Measurements from ENCODE around the gene AP1S2. TPM values are rescaled to one million over a fixed set of nuclear protein-coding genes. Genes with fewer than 3 reads are reported as not detected.

The AP1S2 gene
- total and polyA plus RNA-seq, 2 of the 13 experiments (the other 11 are each of a cell fraction or from before 2014, with no cell fraction given) = 10.1 to 18.8 TPM

DNA sequence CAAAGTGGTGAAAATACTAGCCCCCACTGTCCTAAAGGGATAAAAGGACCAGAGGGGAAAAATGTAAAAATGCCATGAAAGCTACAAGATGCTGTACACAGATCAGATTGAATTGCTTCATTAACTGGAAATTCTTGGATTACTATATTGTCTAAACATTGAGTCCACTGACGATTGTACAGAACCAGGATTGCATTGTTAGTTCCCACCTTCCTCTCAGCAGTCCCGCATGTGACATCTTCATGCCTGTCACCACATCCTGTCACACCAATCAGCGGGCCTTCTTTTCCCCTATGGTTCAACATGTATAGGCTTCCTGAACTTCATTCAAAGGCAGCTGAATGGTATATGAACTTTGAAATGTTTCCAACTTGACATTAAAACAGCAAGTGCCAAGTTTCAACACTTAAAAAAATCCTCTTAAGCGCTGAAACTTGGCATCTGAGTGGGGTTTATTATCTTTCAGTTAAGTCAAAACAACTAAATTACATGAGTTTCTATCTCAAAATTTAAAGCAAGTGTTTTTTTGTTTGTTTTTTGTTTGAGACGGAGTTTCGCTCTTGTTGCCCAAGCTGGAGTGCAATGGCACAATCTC, 39.7 kb downstream of the AP1S2 start:
- H4K20me1 ChIP-seq (ENCODE audit: insufficient read depth, low read length) = no peaks in the 10 kb centered on the region
- H3K4me2 ChIP-seq (ENCODE audit: low read depth, low read length) = no peak overlapping the region
- no peak for ATAC-seq
- H3K9me3 ChIP-seq (ENCODE audit: low read length) = no peaks in the 10 kb centered on the region
- no TSS peak for BruUV-seq (replicated peaks)
- H3K9ac ChIP-seq (ENCODE audit: insufficient read depth, low read depth, low read length) = no peak overlapping the region
- H2AFZ ChIP-seq (ENCODE audit: low read length) = no peak overlapping the region
- POLR2A ChIA-PET = no interaction called here
- FAIRE-seq = no peak
- DNase-seq (ENCODE audit: low spot score) = no peak
- CTCF ChIA-PET (ENCODE audit: low intra/inter-chr PET ratio, low total read pairs) = no interaction called here
- no peaks in the 10 kb centered on the region for H3K79me2 ChIP-seq (ENCODE audit: insufficient read depth, low read length)
- intact Hi-C loops (cut with micrococcal nuclease; ENCODE audit: unreplicated experiment) = no loop called here
- peaks cover 2 to 11% of the 10 kb centered on the region in 2 experiments; a peak in 3 of 5 replicates for H3K36me3 ChIP-seq (replicated peaks in 1 of 2; ENCODE audit: control insufficient read depth in 1 of 2, insufficient read depth in 2 of 2, low read length in 2 of 2)
- TF ChIP-seq, protein P1, sequence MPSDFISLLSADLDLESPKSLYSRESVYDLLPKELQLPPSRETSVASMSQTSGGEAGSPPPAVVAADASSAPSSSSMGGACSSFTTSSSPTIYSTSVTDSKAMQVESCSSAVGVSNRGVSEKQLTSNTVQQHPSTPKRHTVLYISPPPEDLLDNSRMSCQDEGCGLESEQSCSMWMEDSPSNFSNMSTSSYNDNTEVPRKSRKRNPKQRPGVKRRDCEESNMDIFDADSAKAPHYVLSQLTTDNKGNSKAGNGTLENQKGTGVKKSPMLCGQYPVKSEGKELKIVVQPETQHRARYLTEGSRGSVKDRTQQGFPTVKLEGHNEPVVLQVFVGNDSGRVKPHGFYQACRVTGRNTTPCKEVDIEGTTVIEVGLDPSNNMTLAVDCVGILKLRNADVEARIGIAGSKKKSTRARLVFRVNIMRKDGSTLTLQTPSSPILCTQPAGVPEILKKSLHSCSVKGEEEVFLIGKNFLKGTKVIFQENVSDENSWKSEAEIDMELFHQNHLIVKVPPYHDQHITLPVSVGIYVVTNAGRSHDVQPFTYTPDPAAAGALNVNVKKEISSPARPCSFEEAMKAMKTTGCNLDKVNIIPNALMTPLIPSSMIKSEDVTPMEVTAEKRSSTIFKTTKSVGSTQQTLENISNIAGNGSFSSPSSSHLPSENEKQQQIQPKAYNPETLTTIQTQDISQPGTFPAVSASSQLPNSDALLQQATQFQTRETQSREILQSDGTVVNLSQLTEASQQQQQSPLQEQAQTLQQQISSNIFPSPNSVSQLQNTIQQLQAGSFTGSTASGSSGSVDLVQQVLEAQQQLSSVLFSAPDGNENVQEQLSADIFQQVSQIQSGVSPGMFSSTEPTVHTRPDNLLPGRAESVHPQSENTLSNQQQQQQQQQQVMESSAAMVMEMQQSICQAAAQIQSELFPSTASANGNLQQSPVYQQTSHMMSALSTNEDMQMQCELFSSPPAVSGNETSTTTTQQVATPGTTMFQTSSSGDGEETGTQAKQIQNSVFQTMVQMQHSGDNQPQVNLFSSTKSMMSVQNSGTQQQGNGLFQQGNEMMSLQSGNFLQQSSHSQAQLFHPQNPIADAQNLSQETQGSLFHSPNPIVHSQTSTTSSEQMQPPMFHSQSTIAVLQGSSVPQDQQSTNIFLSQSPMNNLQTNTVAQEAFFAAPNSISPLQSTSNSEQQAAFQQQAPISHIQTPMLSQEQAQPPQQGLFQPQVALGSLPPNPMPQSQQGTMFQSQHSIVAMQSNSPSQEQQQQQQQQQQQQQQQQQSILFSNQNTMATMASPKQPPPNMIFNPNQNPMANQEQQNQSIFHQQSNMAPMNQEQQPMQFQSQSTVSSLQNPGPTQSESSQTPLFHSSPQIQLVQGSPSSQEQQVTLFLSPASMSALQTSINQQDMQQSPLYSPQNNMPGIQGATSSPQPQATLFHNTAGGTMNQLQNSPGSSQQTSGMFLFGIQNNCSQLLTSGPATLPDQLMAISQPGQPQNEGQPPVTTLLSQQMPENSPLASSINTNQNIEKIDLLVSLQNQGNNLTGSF (CRISPR knock-in tag; IDR thresholded peaks at IDR 0.05) = no peak
- no peak overlapping the region for H3K4me3 ChIP-seq (replicated peaks in 1 of 3; ENCODE audit: insufficient read depth in 1 of 3, low read depth in 2 of 3, low read length in 3 of 3)
- H3K4me1 ChIP-seq (ENCODE audit: insufficient read depth, low read length) = no peaks in the 10 kb centered on the region
- in situ Hi-C loops (cut with HindIII; ENCODE audit: extremely low pct_ligation_motif_present, low pct_unique_long_range_greater_than_20kb) = no loop called here
- H3K27me3 ChIP-seq (ENCODE audit: control insufficient read depth in 1 of 2, insufficient read depth in 2 of 2, low read length in 2 of 2) = no peaks in the 10 kb centered on the region
- 97% methylated on average over 6 of the region's 6 CpGs for WGBS (ENCODE audit: low lambda C conversion rate)
- H3K27ac ChIP-seq (ENCODE audit: extremely low read length, insufficient read depth, low read length) = no peak overlapping the region

GRCh38 chrX:15813416-15813815, 41.2 kb downstream of the AP1S2 start:
- in situ Hi-C loops (cut with HindIII; ENCODE audit: extremely low pct_ligation_motif_present, low pct_unique_long_range_greater_than_20kb) (no loop called here), intact Hi-C loops (cut with micrococcal nuclease; ENCODE audit: unreplicated experiment) (no loop called here)
- ATAC-seq (no peak), FAIRE-seq (no peak), DNase-seq (ENCODE audit: low spot score) (no peak)
- ChIA-PET POLR2A (no interaction called here), CTCF (ENCODE audit: low intra/inter-chr PET ratio, low total read pairs) (no interaction called here)
- Histone ChIP-seq H3K27ac (ENCODE audit: extremely low read length, insufficient read depth, low read length) (no peak overlapping the region), H3K4me2 (ENCODE audit: low read depth, low read length) (no peak overlapping the region), H3K79me2 (ENCODE audit: insufficient read depth, low read length) (no peaks in the 10 kb centered on the region), H2AFZ (ENCODE audit: low read length) (no peak overlapping the region), H4K20me1 (ENCODE audit: insufficient read depth, low read length) (no peaks in the 10 kb centered on the region), H3K9me3 (ENCODE audit: low read length) (no peaks in the 10 kb centered on the region), H3K9ac (ENCODE audit: insufficient read depth, low read depth, low read length) (no peak overlapping the region), H3K27me3 (ENCODE audit: control insufficient read depth in 1 of 2, insufficient read depth in 2 of 2, low read length in 2 of 2) (no peaks in the 10 kb centered on the region), H3K36me3 (replicated peaks in 1 of 2; ENCODE audit: control insufficient read depth in 1 of 2, insufficient read depth in 2 of 2, low read length in 2 of 2) (peaks cover 2 to 17% of the 10 kb centered on the region in 2 experiments; a peak in 3 of 5 replicates), H3K4me1 (ENCODE audit: insufficient read depth, low read length) (no peaks in the 10 kb centered on the region), H3K4me3 (replicated peaks in 1 of 3; ENCODE audit: insufficient read depth in 1 of 3, low read depth in 2 of 3, low read length in 3 of 3) (no peak overlapping the region)
- TF ChIP-seq ZNF335 (CRISPR knock-in tag; IDR thresholded peaks at IDR 0.05) (no peak), HDAC2 (CRISPR knock-in tag; IDR thresholded peaks at IDR 0.05) (no peak), FOXA1 (IDR thresholded peaks at IDR 0.05) (no peak), FOXA1 (CRISPR knock-in tag; IDR thresholded peaks at IDR 0.05) (no peak), REXO4 (CRISPR knock-in tag; IDR thresholded peaks at IDR 0.05; ENCODE audit: borderline replicate concordance) (no peak), SMC3 (IDR thresholded peaks at IDR 0.05; ENCODE audit: low read length) (no peak), ZFP41 (CRISPR knock-in tag; IDR thresholded peaks at IDR 0.05; ENCODE audit: borderline replicate concordance) (no peak)
- TF ChIP-seq, protein P2, sequence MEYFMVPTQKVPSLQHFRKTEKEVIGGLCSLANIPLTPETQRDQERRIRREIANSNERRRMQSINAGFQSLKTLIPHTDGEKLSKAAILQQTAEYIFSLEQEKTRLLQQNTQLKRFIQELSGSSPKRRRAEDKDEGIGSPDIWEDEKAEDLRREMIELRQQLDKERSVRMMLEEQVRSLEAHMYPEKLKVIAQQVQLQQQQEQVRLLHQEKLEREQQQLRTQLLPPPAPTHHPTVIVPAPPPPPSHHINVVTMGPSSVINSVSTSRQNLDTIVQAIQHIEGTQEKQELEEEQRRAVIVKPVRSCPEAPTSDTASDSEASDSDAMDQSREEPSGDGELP (IDR thresholded peaks at IDR 0.05; ENCODE audit: borderline replicate concordance, low read depth) = no peak
- TF ChIP-seq, protein P3, sequence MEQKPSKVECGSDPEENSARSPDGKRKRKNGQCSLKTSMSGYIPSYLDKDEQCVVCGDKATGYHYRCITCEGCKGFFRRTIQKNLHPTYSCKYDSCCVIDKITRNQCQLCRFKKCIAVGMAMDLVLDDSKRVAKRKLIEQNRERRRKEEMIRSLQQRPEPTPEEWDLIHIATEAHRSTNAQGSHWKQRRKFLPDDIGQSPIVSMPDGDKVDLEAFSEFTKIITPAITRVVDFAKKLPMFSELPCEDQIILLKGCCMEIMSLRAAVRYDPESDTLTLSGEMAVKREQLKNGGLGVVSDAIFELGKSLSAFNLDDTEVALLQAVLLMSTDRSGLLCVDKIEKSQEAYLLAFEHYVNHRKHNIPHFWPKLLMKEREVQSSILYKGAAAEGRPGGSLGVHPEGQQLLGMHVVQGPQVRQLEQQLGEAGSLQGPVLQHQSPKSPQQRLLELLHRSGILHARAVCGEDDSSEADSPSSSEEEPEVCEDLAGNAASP (CRISPR knock-in tag; IDR thresholded peaks at IDR 0.05; ENCODE audit: borderline replicate concordance) = no peak
- no TSS peak for BruUV-seq (replicated peaks)
- no CpG with 5 or more reads among the region's 1 CpG for WGBS (ENCODE audit: low lambda C conversion rate)

All from HepG2 (cell line).